ENCODE data around the gene CEP57L1.

DNA sequence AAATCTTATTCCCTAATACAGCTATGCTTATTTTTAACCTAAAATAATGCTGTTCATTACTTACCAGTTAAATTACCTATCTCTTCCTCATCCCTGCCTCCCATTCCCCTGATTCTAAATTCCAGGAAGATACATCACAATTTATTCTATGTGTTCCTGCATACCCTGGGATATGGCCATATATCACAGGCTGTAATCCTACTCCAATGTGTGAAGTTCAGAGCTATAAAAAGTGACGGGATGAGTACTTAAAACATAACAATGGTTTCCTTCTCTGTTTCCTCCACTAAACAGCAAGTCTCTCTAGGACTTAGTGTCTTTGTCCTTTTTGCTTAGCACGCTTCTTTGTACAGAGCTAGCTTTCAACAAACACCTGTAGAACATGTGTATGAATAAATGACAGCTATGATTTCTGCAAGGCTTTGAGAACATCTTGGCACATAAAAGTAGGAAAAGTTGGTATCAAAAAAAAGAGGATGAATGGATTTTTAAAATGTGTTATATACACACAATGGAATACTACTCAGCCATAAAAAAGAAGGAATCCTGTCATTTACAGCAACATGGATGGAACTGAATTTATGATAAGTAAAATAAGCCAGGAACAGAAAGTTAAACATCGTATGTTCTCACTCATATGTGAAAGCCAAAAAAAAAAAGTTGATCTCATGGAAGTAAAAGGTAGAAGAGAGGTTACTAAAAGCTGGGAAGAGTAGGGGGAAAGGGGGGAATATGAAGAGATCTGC, 46.5 kb upstream of the CEP57L1 start:
- TF ChIP-seq, protein P1, sequence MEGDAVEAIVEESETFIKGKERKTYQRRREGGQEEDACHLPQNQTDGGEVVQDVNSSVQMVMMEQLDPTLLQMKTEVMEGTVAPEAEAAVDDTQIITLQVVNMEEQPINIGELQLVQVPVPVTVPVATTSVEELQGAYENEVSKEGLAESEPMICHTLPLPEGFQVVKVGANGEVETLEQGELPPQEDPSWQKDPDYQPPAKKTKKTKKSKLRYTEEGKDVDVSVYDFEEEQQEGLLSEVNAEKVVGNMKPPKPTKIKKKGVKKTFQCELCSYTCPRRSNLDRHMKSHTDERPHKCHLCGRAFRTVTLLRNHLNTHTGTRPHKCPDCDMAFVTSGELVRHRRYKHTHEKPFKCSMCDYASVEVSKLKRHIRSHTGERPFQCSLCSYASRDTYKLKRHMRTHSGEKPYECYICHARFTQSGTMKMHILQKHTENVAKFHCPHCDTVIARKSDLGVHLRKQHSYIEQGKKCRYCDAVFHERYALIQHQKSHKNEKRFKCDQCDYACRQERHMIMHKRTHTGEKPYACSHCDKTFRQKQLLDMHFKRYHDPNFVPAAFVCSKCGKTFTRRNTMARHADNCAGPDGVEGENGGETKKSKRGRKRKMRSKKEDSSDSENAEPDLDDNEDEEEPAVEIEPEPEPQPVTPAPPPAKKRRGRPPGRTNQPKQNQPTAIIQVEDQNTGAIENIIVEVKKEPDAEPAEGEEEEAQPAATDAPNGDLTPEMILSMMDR (IDR thresholded peaks at IDR 0.05; ENCODE audit: insufficient read depth, low read depth, low read length): no peak
- no peak for TF ChIP-seq EZH2 (IDR thresholded peaks at IDR 0.05; ENCODE audit: insufficient read depth, low read length)
